ENCODE measurements around the gene MRPL45.

The MRPL45 gene

GRCh38 chr17:38315497-38315896 lies 18.5 kb downstream of the MRPL45 start:
- ChIA-PET CTCF (interaction anchor here (1.9 kb wide), 1 partner anchor 18 kb away, joined by 8 read pairs; no protein-coding TSS in a partner anchor), POLR2A (no interaction called here)
- TF ChIP-seq, protein P1, sequence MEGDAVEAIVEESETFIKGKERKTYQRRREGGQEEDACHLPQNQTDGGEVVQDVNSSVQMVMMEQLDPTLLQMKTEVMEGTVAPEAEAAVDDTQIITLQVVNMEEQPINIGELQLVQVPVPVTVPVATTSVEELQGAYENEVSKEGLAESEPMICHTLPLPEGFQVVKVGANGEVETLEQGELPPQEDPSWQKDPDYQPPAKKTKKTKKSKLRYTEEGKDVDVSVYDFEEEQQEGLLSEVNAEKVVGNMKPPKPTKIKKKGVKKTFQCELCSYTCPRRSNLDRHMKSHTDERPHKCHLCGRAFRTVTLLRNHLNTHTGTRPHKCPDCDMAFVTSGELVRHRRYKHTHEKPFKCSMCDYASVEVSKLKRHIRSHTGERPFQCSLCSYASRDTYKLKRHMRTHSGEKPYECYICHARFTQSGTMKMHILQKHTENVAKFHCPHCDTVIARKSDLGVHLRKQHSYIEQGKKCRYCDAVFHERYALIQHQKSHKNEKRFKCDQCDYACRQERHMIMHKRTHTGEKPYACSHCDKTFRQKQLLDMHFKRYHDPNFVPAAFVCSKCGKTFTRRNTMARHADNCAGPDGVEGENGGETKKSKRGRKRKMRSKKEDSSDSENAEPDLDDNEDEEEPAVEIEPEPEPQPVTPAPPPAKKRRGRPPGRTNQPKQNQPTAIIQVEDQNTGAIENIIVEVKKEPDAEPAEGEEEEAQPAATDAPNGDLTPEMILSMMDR (IDR thresholded peaks at IDR 0.05; ENCODE audit: control extremely low read depth, extremely low read depth, low read depth, missing control alignments), result no peak
- DNase-seq (ENCODE audit: extremely low spot score), result no peak

DNA sequence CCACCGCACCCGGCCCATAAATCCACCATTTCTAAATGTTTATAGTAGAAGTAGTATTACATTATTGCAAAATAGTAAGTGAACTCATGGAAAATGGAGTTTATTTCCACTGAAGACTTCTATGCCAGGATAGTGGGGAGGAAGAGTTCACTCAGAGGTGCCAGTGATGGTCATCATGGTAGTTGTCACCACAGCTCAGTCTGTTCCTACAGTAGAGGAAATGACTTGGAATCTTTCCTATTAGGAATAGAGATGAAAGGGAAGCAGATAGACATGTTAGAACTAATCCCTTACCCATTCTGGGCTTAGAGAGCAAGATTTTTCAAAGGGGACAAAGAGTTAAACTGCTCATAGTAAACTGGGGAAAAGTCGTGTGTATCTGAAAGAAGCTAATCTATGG lies 20.1 kb downstream of the MRPL45 start:
- ChIA-PET CTCF (interaction anchor here (1.4 kb wide), 1 partner anchor 16 kb away, joined by 4 read pairs; no protein-coding TSS in a partner anchor), POLR2A (no interaction called here)
- no peak for DNase-seq (ENCODE audit: extremely low spot score)
- TF ChIP-seq, protein P1 (IDR thresholded peaks at IDR 0.05; ENCODE audit: control extremely low read depth, extremely low read depth, low read depth, missing control alignments), result no peak

- no peak for DNase-seq (ENCODE audit: extremely low spot score)
- CTCF ChIA-PET, result interaction anchor here (1.1 to 7.2 kb wide), 3 partner anchors 13 to 103 kb away, joined by 3 to 72 read pairs (median 3); no protein-coding TSS in a partner anchor
Measured at GRCh38 chr17:38320482-38320881, 23.5 kb downstream of the MRPL45 start.

GRCh38 chr17:38322156-38322779 lies 25.3 kb downstream of the MRPL45 start:
- peak; percentile 84 for DNase-seq (ENCODE audit: extremely low spot score)
- ChIA-PET CTCF (interaction anchor here (0.6 to 7.2 kb wide), 11 partner anchors 9 to 166 kb away, joined by 3 to 72 read pairs (median 8); no protein-coding TSS in a partner anchor), POLR2A (no interaction called here)
- TF ChIP-seq, protein P1 (IDR thresholded peaks at IDR 0.05; ENCODE audit: control extremely low read depth, extremely low read depth, low read depth, missing control alignments), result peak; percentile 69

More at GRCh38 chr17:38320482-38320881, 23.5 kb downstream of the MRPL45 start:
- POLR2A ChIA-PET, result no interaction called here
- TF ChIP-seq, protein P1 (IDR thresholded peaks at IDR 0.05; ENCODE audit: control extremely low read depth, extremely low read depth, low read depth, missing control alignments), result no peak

DNA sequence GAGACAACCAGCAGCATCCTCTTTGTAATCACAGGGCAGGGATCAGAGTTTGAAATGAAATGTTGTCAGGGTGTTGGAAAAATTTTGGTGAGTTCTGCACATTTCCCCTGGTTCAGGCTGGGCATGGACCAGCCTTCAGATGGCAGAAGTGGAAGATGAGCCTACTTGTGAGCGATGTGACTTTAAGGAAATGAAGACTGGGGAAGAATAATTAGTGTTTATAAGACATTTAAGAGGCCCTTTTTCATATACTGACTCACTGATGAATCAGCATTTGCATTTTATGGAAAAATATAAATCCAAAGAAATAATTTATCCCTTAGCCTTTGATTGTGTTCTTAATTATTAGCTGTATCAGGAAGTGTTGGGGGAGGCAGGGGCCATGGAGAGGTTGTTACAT lies 25.9 kb downstream of the MRPL45 start:
- POLR2A ChIA-PET, result no interaction called here
- DNase-seq (ENCODE audit: extremely low spot score), result no peak
- CTCF ChIA-PET, result interaction anchor here (0.7 to 7.2 kb wide), 8 partner anchors 11 to 165 kb away, joined by 3 to 72 read pairs (median 10); no protein-coding TSS in a partner anchor
- TF ChIP-seq, protein P1 (IDR thresholded peaks at IDR 0.05; ENCODE audit: control extremely low read depth, extremely low read depth, low read depth, missing control alignments), result no peak

DNA sequence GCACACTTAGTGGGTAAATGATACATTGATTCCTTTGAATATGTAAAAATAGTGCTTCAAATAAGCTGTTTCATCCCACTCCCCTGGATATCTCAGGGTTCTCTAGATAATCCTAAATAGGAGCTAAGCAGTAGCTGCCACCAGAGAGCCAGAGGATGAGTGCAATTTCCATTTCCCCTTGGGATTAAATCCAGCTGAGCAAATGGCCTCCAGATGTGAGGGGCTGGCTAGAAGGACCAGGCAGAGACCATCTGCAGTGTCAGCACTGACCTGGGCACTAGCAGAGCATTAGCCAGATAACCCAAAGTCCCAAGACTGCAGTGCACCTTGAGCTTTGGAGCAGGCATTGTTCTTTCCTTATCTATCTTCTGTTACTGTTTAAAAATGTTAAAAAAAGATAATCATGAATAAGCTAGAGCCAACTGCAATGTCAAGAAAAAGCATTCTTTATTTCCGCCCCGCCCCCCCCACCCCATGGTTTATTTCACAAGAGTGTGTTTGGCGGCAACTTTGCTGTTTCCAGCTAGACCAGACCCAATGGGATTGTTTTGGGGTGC lies 27.3 kb downstream of the MRPL45 start:
- DNase-seq (ENCODE audit: extremely low spot score), result no peak
- ChIA-PET CTCF (interaction anchor here (0.7 to 7.2 kb wide), 5 partner anchors 9 to 90 kb away, joined by 3 to 72 read pairs (median 4); no protein-coding TSS in a partner anchor), POLR2A (no interaction called here)
- TF ChIP-seq, protein P1 (IDR thresholded peaks at IDR 0.05; ENCODE audit: control extremely low read depth, extremely low read depth, low read depth, missing control alignments), result no peak
